Measurements from ENCODE around the gene PLCB4.

PLCB4 gene

GRCh38 chr20:9515214-9515585, 446.3 kb downstream of the PLCB4 start:
- no peak for TF ChIP-seq POLR2A (IDR thresholded peaks at IDR 0.05; ENCODE audit: low read depth, low read length)
- FAIRE-seq (no peak), DNase-seq (ENCODE audit: insufficient read length, low spot score) (no peak)

- no peak for TF ChIP-seq POLR2A (IDR thresholded peaks at IDR 0.05; ENCODE audit: low read depth, low read length)
- no peak for DNase-seq (ENCODE audit: insufficient read length, low spot score)
- FAIRE-seq, result no peak
These were observed 446.9 kb downstream of the PLCB4 start for GRCh38 chr20:9515741-9516233.

- TF ChIP-seq POLR2A (IDR thresholded peaks at IDR 0.05; ENCODE audit: low read depth, low read length), result no peak
- FAIRE-seq (no peak), DNase-seq (ENCODE audit: insufficient read length, low spot score) (no peak)
These were observed 447.5 kb downstream of the PLCB4 start for GRCh38 chr20:9516234-9516871.

GRCh38 chr20:9517297-9518162, 448.6 kb downstream of the PLCB4 start:
- no peak for FAIRE-seq
- no peak for TF ChIP-seq POLR2A (IDR thresholded peaks at IDR 0.05; ENCODE audit: low read depth, low read length)
- no peak for DNase-seq (ENCODE audit: insufficient read length, low spot score)

GRCh38 chr20:9518576-9519175, 449.8 kb downstream of the PLCB4 start:
- no peak for TF ChIP-seq POLR2A (IDR thresholded peaks at IDR 0.05; ENCODE audit: low read depth, low read length)
- DNase-seq (ENCODE audit: insufficient read length, low spot score) (no peak), FAIRE-seq (no peak)

GRCh38 chr20:9520086-9520485, 451.2 kb downstream of the PLCB4 start:
- TF ChIP-seq POLR2A (IDR thresholded peaks at IDR 0.05; ENCODE audit: low read depth, low read length), result no peak
- FAIRE-seq (no peak), DNase-seq (ENCODE audit: insufficient read length, low spot score) (no peak)

GRCh38 chr20:9523636-9524035, 454.7 kb downstream of the PLCB4 start:
- TF ChIP-seq POLR2A (IDR thresholded peaks at IDR 0.05; ENCODE audit: low read depth, low read length), result no peak
- no peak for DNase-seq (ENCODE audit: insufficient read length, low spot score)
- FAIRE-seq, result no peak
